ENCODE measurements around the gene CENPH. TPM values are rescaled to one million over a fixed set of nuclear protein-coding genes. Genes with fewer than 3 reads are reported as not detected.

CENPH gene
- total and polyA plus RNA-seq, 2 of the 8 experiments (the other 6 are each of a cell fraction or from before 2014, with no cell fraction given) = 69.0 to 82.8 TPM

GRCh38 chr5:69149676-69150010, 39.7 kb upstream of the CENPH start:
- POLR2A ChIA-PET (ENCODE audit: partially characterized antibody) = interaction anchor here (1.1 to 1.5 kb wide), 2 partner anchors 10 to 19 kb away, joined by 3 read pairs; no protein-coding TSS in a partner anchor
- H3K18ac ChIP-seq (ENCODE audit: extremely low read depth, low read length) = no peak overlapping the region
- TF ChIP-seq CTBP2 (IDR thresholded peaks at IDR 0.05; ENCODE audit: borderline replicate concordance, insufficient read depth, insufficient read length, low read length) = no peak
- no peak for TF ChIP-seq CTCF (IDR thresholded peaks at IDR 0.05; ENCODE audit: control extremely low read depth in 1 of 3, insufficient read depth in 1 of 3, low read depth in 1 of 3, low read length in 3 of 3)
- TF ChIP-seq RAD21 (IDR thresholded peaks at IDR 0.05 in 1 of 2, conservative IDR thresholded peaks at IDR 0.05 in 1 of 2; ENCODE audit: low read depth in 2 of 2, low read length in 2 of 2) = no peak
- no peak for TF ChIP-seq ATF2 (IDR thresholded peaks at IDR 0.05; ENCODE audit: low read length)
- no peak for TF ChIP-seq SIX5 (IDR thresholded peaks at IDR 0.05; ENCODE audit: low read depth, low read length)
- TF ChIP-seq EGR1 (IDR thresholded peaks at IDR 0.05; ENCODE audit: borderline replicate concordance, low read depth, low read length) = no peak
- TF ChIP-seq MAX (IDR thresholded peaks at IDR 0.05) = no peak
- TF ChIP-seq TBP (IDR thresholded peaks at IDR 0.05; ENCODE audit: low read depth, low read length) = no peak
- no peak for TF ChIP-seq YY1 (IDR thresholded peaks at IDR 0.05; ENCODE audit: low read depth, low read length)
- TF ChIP-seq GABPA (IDR thresholded peaks at IDR 0.05; ENCODE audit: borderline replicate concordance, insufficient read depth, low read length) = no peak

More at GRCh38 chr5:69149676-69150010, 39.7 kb upstream of the CENPH start:
- Histone ChIP-seq H3K9ac (replicated peaks in 1 of 4; ENCODE audit: extremely low read depth in 1 of 4, low read depth in 3 of 4, low read length in 3 of 4) (no peak overlapping the region), H3K4ac (replicated peaks; ENCODE audit: insufficient read length, low read depth, low read length) (no peak overlapping the region), H4K91ac (replicated peaks; ENCODE audit: insufficient read length, low read length) (no peak overlapping the region), H2BK5ac (ENCODE audit: low read depth, low read length) (no peak overlapping the region), H3K27ac (ENCODE audit: low read depth, low read length) (no peak overlapping the region), H2AK5ac (ENCODE audit: low read depth, low read length) (no peak overlapping the region), H3K27me3 (replicated peaks in 1 of 4; ENCODE audit: control insufficient read depth in 3 of 4, extremely low read depth in 1 of 4, insufficient read depth in 3 of 4, low read length in 3 of 4) (no peaks in the 10 kb centered on the region), H3K79me2 (ENCODE audit: control insufficient read depth in 1 of 2, insufficient read depth in 2 of 2, low read length in 2 of 2) (no peaks in the 10 kb centered on the region), H3K56ac (replicated peaks; ENCODE audit: insufficient read length, low read depth, low read length) (no peak overlapping the region), H3K23ac (ENCODE audit: insufficient read length) (no peak overlapping the region), H2BK12ac (ENCODE audit: low read depth, low read length) (no peak overlapping the region), H3K9me3 (ENCODE audit: insufficient read depth in 2 of 2, low read depth in 1 of 2, low read length in 1 of 2) (no peaks in the 10 kb centered on the region), H4K5ac (ENCODE audit: insufficient read length, low read depth, low read length) (no peak overlapping the region), H3K36me3 (ENCODE audit: control insufficient read depth in 2 of 4, insufficient read depth in 4 of 4, low read length in 3 of 4) (no peaks in the 10 kb centered on the region), H3K4me3 (ENCODE audit: extremely low read depth in 1 of 4, insufficient read depth in 2 of 4, low read depth in 3 of 4, low read length in 4 of 4) (no peak overlapping the region), H3K79me1 (ENCODE audit: low read depth, low read length) (no peaks in the 10 kb centered on the region; the same call in 1 of the 2 replicates), H2BK20ac (ENCODE audit: low read length) (no peak overlapping the region), H3K4me2 (ENCODE audit: insufficient read depth in 1 of 2, low read depth in 2 of 2, low read length in 2 of 2) (no peak overlapping the region), H4K20me1 (replicated peaks in 1 of 2; ENCODE audit: control insufficient read depth in 1 of 2, insufficient read depth in 2 of 2, low read length in 2 of 2) (no peaks in the 10 kb centered on the region), H3K14ac (ENCODE audit: insufficient read length) (no peak overlapping the region), H2BK15ac (ENCODE audit: low read length) (no peak overlapping the region), H2BK120ac (replicated peaks; ENCODE audit: low read depth, low read length) (no peak overlapping the region), H4K8ac (ENCODE audit: extremely low read depth, insufficient read depth, low read length) (no peak overlapping the region), H2AFZ (ENCODE audit: low read length) (no peak overlapping the region), H3K4me1 (replicated peaks in 1 of 4; ENCODE audit: control insufficient read depth in 3 of 4, insufficient read depth in 4 of 4, low read length in 3 of 4) (no peaks in the 10 kb centered on the region), H3K23me2 (ENCODE audit: low read depth, low read length) (no peaks in the 10 kb centered on the region)
- FAIRE-seq = no peak
- no peak for DNase-seq (ENCODE audit: low read depth in 1 of 2, low spot score in 2 of 2)
- WGBS, 2 experiments (ENCODE audit: extremely low coverage in 1 of 2, insufficient coverage in 1 of 2, insufficient read length in 1 of 2, insufficient replicate concordance in 2 of 2, low coverage in 1 of 2, low lambda C conversion rate in 2 of 2, missing lambda C conversion rate in 1 of 2) = 89% methylated on average over 5 of the region's 5 CpGs; no CpG with 5 or more reads in 1 of the 2 experiments
- CTCF ChIA-PET (ENCODE audit: partially characterized antibody) = no interaction called here

Data from H1 (cell line).